Activated CD8-positive, alpha-beta memory T cell treated with anti-CD3 and anti-CD28 coated beads, Interleukin-2, amount 10 ng/mL, durations not matched to agents 7 days and 5 days (primary cell): ENCODE measurements around the gene CENPS. TPM values are rescaled to one million over a fixed set of nuclear protein-coding genes. Genes with fewer than 3 reads are reported as not detected.

Experiments used
- total RNA-seq, 2 experiments: library from RNA; stranded (reverse); gene quantifications; one replicate each; pipeline ENCODE4 v1.2.3, GENCODE V29; 2021

Gene CENPS
- total RNA-seq, 2 experiments from 2014 or later, result 14.8 to 18.6 TPM

Other genes starting within 250 kb of the CENPS start
- 10 to 100 TPM; 14.2 to 21.3 TPM for gene KIF1B, start 219.9 kb upstream of the CENPS start, total RNA-seq
- 100 to 1,000 TPM in 1 of 2 experiments, 10 to 100 TPM in 1; 74.9 to 128 TPM for gene PGD, start 31.4 kb upstream of the CENPS start, total RNA-seq
- gene CORT, start 19.6 kb downstream of the CENPS start, total RNA-seq, result under 1 TPM in 1 of 2 experiments, not detected in 1; 0.73 TPM
- 10 to 100 TPM; 40.9 to 45.1 TPM for gene DFFA, start 42.1 kb downstream of the CENPS start, total RNA-seq
- 10 to 100 TPM; 24.4 to 27.5 TPM for gene PEX14, start 44.5 kb downstream of the CENPS start, total RNA-seq